ENCODE data around the gene GRIP2. TPM values are rescaled to one million over a fixed set of nuclear protein-coding genes. Genes with fewer than 3 reads are reported as not detected.
"Not testable (repeated sequence)": the region's sequence is repeated elsewhere in the genome, so short reads cannot be mapped to it uniquely, and the experiment has no call there.

The GRIP2 gene
- total RNA-seq, 1 experiment from 2014 or later = not detected

DNA sequence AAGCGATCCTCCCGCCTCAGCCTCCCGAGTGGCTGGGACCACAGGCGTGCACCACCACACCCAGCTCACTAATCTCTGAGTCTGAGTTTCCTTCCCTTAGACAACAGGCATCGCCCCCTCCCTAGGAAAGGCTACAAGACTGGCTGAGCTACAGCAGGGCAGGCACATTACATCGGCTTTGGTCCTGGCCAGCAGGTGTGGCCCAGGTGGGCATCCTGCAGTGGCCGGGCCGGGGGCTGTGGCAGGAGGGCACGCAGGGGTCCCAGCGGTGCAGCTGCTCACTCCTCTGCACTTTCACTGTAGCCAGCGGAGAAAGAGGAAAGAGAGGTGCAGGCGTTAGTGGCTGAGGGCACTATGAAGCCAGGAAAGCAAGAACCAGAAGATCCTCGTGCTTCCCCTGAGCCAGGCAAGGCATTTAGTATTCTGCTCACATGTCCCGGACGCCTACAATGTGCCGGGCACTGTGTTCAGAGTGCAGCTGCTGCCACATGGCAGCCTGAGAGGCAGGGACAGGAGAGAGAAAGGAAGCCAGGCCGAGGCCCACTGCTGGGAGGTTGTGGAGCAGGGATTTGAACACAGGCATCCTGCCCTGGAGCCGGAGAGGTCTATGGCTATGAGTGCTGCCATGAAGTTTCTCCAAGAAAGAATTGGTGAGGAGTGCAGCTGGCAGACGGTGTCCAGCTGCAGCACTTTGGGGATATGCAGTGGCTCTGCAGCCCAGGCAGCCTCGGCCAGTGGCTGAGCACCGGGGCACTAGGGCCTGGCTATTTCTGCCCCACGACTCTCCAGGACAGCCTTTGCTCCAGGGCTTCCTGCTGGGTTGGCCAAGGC lies 22.3 kb downstream of the GRIP2 start:
- POLR2A ChIA-PET = no interaction called here
- no peaks in the 10 kb centered on the region for H3K36me3 Mint-ChIP-seq (ENCODE audit: insufficient read depth, unreplicated experiment)
- TF ChIP-seq, protein P1, sequence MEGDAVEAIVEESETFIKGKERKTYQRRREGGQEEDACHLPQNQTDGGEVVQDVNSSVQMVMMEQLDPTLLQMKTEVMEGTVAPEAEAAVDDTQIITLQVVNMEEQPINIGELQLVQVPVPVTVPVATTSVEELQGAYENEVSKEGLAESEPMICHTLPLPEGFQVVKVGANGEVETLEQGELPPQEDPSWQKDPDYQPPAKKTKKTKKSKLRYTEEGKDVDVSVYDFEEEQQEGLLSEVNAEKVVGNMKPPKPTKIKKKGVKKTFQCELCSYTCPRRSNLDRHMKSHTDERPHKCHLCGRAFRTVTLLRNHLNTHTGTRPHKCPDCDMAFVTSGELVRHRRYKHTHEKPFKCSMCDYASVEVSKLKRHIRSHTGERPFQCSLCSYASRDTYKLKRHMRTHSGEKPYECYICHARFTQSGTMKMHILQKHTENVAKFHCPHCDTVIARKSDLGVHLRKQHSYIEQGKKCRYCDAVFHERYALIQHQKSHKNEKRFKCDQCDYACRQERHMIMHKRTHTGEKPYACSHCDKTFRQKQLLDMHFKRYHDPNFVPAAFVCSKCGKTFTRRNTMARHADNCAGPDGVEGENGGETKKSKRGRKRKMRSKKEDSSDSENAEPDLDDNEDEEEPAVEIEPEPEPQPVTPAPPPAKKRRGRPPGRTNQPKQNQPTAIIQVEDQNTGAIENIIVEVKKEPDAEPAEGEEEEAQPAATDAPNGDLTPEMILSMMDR (IDR thresholded peaks at IDR 0.05; ENCODE audit: unreplicated experiment) = no peak
- CTCF ChIA-PET = interaction anchor here (0.6 to 2.1 kb wide), 2 partner anchors 10 to 116 kb away, joined by 4 to 9 read pairs; no protein-coding TSS in a partner anchor
- intact Hi-C loops (cut with micrococcal nuclease) = no loop called here
- no peak overlapping the region for H3K27ac Mint-ChIP-seq (ENCODE audit: low read depth, unreplicated experiment)
- no peaks in the 10 kb centered on the region for H3K4me1 Mint-ChIP-seq (ENCODE audit: insufficient read depth, unreplicated experiment)
- no peak for DNase-seq (ENCODE audit: unreplicated experiment)
- no peak overlapping the region for H3K4me3 Mint-ChIP-seq (ENCODE audit: unreplicated experiment)
- BruUV-seq (replicated peaks) = no TSS peak
- H3K9me3 Mint-ChIP-seq (ENCODE audit: unreplicated experiment) = no peaks in the 10 kb centered on the region
- H3K27me3 Mint-ChIP-seq (ENCODE audit: insufficient read depth, unreplicated experiment) = peaks cover 25% of the 10 kb centered on the region

DNA sequence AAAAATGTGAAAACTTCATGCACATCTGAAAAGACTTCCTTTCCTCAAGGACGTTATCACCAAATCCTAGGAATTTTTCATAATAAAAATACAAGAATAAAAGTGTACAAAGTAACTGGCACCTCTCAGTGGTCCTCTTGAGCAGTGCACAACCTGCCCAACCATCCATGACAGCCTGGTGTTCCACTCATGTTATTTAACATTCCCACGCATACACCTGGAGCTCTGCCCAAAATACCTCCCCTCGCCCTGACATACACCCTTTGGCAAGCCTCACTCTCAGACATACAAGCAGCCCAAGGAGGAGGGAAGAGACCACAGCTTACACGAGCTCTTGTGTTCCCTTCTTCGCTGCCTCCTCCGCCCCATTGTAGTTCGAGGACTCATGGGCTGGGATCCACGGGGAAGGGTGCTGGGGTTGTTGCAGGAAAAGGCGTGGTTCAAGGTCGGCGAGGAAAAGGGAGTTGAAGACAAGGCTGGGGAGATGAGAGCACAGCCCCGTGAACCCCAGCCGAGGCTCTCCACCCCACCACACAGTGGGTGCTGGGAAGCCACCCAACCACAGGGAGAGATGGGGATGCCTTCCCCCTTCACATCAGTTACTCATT lies 23.3 kb downstream of the GRIP2 start:
- Mint-ChIP-seq H3K4me3 (ENCODE audit: unreplicated experiment) (no peak overlapping the region), H3K36me3 (ENCODE audit: insufficient read depth, unreplicated experiment) (no peaks in the 10 kb centered on the region), H3K27me3 (ENCODE audit: insufficient read depth, unreplicated experiment) (peaks cover 25% of the 10 kb centered on the region), H3K4me1 (ENCODE audit: insufficient read depth, unreplicated experiment) (no peaks in the 10 kb centered on the region), H3K9me3 (ENCODE audit: unreplicated experiment) (no peaks in the 10 kb centered on the region), H3K27ac (ENCODE audit: low read depth, unreplicated experiment) (no peak overlapping the region)
- no peak for DNase-seq (ENCODE audit: unreplicated experiment)
- ChIA-PET CTCF (interaction anchor here (0.5 to 2.1 kb wide), 5 partner anchors 9 to 364 kb away, joined by 3 to 9 read pairs (median 4); no protein-coding TSS in a partner anchor), POLR2A (no interaction called here)
- TF ChIP-seq, protein P1 (IDR thresholded peaks at IDR 0.05; ENCODE audit: unreplicated experiment) = no peak
- intact Hi-C loops (cut with micrococcal nuclease) = no loop called here
- no TSS peak for BruUV-seq (replicated peaks)

DNA sequence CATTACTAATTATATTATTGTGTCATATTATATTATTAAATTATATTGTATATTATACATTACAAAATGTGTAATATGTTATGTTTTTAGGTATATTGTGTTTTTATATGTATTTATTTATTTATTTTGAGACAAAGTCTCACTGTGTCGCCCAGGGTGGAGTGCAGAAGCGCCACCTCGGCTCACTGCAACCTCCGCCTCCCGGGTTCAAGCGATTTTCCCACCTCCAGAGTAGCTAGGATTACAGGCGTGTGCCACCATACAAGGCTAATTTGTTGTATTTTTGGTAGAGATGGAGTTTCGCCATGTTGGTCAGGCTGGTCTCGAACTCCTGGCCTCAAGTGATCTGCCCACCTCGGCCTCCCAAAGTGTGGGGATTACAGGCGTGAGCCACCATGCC lies 24.6 kb downstream of the GRIP2 start:
- peaks cover 13% of the 10 kb centered on the region for H3K27me3 Mint-ChIP-seq (ENCODE audit: insufficient read depth, unreplicated experiment)
- intact Hi-C loops (cut with micrococcal nuclease); CTCF ChIA-PET; H3K36me3 Mint-ChIP-seq (ENCODE audit: insufficient read depth, unreplicated experiment); DNase-seq (ENCODE audit: unreplicated experiment); POLR2A ChIA-PET; H3K4me1 Mint-ChIP-seq (ENCODE audit: insufficient read depth, unreplicated experiment); H3K4me3 Mint-ChIP-seq (ENCODE audit: unreplicated experiment); H3K27ac Mint-ChIP-seq (ENCODE audit: low read depth, unreplicated experiment); BruUV-seq (replicated peaks); H3K9me3 Mint-ChIP-seq (ENCODE audit: unreplicated experiment): not testable (repeated sequence)

DNA sequence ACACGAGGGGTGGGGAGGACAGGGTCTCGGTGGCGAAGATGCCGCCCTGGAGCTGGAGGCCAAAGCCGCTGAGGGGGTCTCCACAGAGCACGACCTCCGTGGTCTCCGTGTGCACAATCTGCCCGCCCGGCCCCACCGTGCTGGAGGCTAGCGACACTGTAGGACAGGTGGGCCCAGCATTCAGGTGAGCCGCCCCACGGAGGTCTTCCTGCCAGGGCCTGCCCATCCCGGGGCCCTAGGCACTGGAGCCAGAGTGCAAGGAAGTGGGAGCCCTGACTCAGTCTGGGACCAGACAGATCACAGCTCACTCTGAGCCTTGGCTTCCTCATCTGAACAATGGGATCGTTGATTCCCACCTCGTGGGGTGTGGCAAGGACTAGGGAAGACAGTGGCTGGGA lies 25.8 kb downstream of the GRIP2 start:
- DNase-seq (ENCODE audit: unreplicated experiment) = no peak
- CTCF ChIA-PET = no interaction called here
- POLR2A ChIA-PET = no interaction called here
- no peak overlapping the region for H3K4me3 Mint-ChIP-seq (ENCODE audit: unreplicated experiment)
- H3K36me3 Mint-ChIP-seq (ENCODE audit: insufficient read depth, unreplicated experiment) = peaks cover 4% of the 10 kb centered on the region
- TF ChIP-seq, protein P1 (IDR thresholded peaks at IDR 0.05; ENCODE audit: unreplicated experiment) = no peak
- no peak overlapping the region for H3K27ac Mint-ChIP-seq (ENCODE audit: low read depth, unreplicated experiment)
- peaks cover 12% of the 10 kb centered on the region for H3K27me3 Mint-ChIP-seq (ENCODE audit: insufficient read depth, unreplicated experiment)
- intact Hi-C loops (cut with micrococcal nuclease) = no loop called here
- BruUV-seq (replicated peaks) = no TSS peak
- no peaks in the 10 kb centered on the region for H3K9me3 Mint-ChIP-seq (ENCODE audit: unreplicated experiment)
- no peaks in the 10 kb centered on the region for H3K4me1 Mint-ChIP-seq (ENCODE audit: insufficient read depth, unreplicated experiment)

Measured in MCF 10A (cell line).